H1 (cell line): ENCODE measurements around the gene CRAT. TPM values are rescaled to one million over a fixed set of nuclear protein-coding genes. Genes with fewer than 3 reads are reported as not detected.
A peak's percentile ranks its signal among the peaks of the same experiment; 100 is the strongest.

Source experiments
- CTCF ChIP-seq, 3 experiments: IDR thresholded peaks; 1 replicate in 2 of 3; 2 replicates in 1 of 3; pipeline versions ENCODE4 v1.5.1 to v1.6.1; 2011; ENCODE audit warnings: low read length in 3 of 3, mild to moderate bottlenecking in 3 of 3, inconsistent platforms in 2 of 3, low read depth in 1 of 3, moderate library complexity in 1 of 3; ENCODE audit not compliant: insufficient read depth in 1 of 3; ENCODE audit errors: control extremely low read depth in 1 of 3
- SIN3A ChIP-seq, 2 experiments: IDR thresholded peaks in 1 of 2; conservative IDR thresholded peaks in 1 of 2; 2 replicates each; pipeline ENCODE4 v1.6.1; 2011 to 2012; ENCODE audit warnings: low read length in 2 of 2, improper control_type of control experiment in 1 of 2, low read depth in 1 of 2, mild to moderate bottlenecking in 1 of 2
- polyA plus RNA-seq, 7 experiments: library from polyadenylated mRNA; depleted of rRNA in 3 of 7; stranded (reverse) in 5 of 7; unstranded in 2 of 7; fragments of >200 nt in 5 of 7; fragments of 200-250 nt in 2 of 7; gene quantifications; 1 replicate in 5 of 7; 2 replicates in 1 of 7; 4 replicates in 1 of 7; pipeline versions ENCODE4 v1.2.1 to v1.2.3, GENCODE V29; 2011 to 2013; ENCODE audit warnings: missing spikeins in 2 of 7, mixed read lengths in 2 of 7
- total RNA-seq: library from RNA; stranded (reverse); fragmentation: NEBNext Ultra II Directional; extraction: Animal tissue kit (Norgen Biotek cat#: 25700); gene quantifications from 2 replicates; pipeline ENCODE4 v1.2.1, GENCODE V29; 2021

CRAT gene
- total and polyA plus RNA-seq, 2 of the 8 experiments (the other 6 are each of a cell fraction or from before 2014, with no cell fraction given) = 8.2 to 17.3 TPM

- TF ChIP-seq CTCF (IDR thresholded peaks at IDR 0.05; ENCODE audit: control extremely low read depth in 1 of 3, insufficient read depth in 1 of 3, low read depth in 1 of 3, low read length in 3 of 3) (peak in 2 of 3 experiments; percentile 79 to 99; a peak in 3 of 4 replicates), SIN3A (conservative IDR thresholded peaks at IDR 0.05 in 1 of 2, IDR thresholded peaks at IDR 0.05 in 1 of 2; ENCODE audit: low read depth in 1 of 2, low read length in 2 of 2) (0 out of 4 replicates have a peak, but pooled peaks have one; percentile 25 to 27)
Measured at GRCh38 chr9:129143031-129143927, 32.7 kb upstream of the CRAT start (continued).
